GM19239 (cell line): ENCODE data around the gene PLEKHJ1.

Source experiments
- DNase-seq: peaks from one replicate; pipeline ENCODE4 v3.0.0; 2011; ENCODE audit warnings: low spot score; ENCODE audit not compliant: insufficient read length
- FAIRE-seq: peaks from 2 replicates; lab custom pipeline; 2011; peaks lifted over from hg19 to GRCh38; lab: Jason Lieb, UNC

Gene PLEKHJ1

DNA sequence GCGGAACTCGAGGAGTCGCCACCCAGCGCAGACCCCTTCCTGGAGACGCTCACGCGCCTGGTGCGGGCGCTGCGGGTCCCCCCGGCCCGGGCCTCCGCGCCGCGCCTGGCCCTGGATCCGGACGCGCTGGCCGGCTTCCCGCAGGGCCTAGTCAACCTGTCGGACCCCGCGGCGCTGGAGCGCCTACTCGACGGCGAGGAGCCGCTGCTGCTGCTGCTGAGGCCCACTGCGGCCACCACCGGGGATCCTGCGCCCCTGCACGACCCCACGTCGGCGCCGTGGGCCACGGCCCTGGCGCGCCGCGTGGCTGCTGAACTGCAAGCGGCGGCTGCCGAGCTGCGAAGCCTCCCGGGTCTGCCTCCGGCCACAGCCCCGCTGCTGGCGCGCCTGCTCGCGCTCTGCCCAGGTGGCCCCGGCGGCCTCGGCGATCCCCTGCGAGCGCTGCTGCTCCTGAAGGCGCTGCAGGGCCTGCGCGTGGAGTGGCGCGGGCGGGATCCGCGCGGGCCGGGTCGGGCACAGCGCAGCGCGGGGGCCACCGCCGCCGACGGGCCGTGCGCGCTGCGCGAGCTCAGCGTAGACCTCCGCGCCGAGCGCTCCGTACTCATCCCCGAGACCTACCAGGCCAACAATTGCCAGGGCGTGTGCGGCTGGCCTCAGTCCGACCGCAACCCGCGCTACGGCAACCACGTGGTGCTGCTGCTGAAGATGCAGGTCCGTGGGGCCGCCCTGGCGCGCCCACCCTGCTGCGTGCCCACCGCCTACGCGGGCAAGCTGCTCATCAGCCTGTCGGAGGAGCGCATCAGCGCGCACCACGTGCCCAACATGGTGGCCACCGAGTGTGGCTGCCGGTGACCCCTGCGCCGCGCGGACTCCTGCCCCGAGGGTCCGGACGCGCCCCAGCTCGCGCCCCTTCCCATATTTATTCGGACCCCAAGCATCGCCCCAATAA lies 15.3 kb upstream of the PLEKHJ1 start:
- FAIRE-seq (no peak), DNase-seq (no peak)

DNA sequence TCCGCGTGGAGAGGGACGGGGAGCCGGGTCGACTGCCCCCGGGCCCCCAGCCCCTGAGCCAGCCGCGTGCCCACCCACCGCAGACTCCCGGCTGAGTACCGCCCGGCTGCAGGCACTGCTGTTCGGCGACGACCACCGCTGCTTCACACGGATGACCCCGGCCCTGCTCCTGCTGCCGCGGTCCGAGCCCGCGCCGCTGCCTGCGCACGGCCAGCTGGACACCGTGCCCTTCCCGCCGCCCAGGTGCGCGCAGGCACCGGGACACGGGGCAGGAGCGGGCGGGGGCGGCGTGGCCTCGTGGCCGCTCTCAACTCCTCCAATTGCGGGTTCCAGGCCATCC lies 14.6 kb upstream of the PLEKHJ1 start:
- no peak for DNase-seq
- no peak for FAIRE-seq

DNA sequence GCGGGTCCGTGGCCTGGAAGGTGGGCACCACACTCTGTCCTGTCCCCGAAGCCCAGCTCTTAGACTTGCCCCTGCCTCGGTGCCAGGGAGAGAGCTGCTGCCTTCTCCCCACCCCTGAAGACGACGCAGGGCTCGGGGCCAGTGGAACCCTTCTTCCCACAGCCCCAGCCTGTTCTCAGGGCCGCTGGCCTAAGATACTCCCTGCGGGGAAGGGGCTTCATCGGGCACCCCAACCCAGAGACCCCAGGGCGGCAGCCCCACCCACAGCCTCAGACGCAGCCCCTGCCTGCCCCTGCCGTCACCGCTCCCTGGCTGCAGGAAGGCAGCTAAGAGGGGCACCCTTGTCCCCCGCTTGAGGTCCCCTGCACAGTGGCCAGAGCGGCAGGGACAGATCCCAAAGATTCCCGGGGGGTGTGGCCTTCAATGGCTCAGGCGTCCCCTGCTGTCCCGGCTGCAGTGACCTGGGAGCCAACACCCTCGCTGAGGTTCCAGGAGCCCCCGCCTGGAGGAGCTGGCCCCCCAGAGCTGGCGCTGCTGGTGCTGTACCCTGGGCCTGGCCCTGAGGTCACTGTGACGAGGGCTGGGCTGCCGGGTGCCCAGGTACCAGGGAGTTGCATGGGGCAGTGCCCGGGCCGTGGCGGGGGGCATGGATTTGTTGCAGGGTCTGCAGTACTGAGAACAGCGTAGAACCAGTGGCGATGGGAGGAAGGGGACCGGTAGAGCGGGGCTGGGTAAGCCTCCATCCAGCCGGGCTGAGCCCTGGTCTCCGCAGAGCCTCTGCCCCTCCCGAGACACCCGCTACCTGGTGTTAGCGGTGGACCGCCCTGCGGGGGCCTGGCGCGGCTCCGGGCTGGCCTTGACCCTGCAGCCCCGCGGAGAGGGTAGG lies 14.0 kb upstream of the PLEKHJ1 start:
- no peak for DNase-seq

DNA sequence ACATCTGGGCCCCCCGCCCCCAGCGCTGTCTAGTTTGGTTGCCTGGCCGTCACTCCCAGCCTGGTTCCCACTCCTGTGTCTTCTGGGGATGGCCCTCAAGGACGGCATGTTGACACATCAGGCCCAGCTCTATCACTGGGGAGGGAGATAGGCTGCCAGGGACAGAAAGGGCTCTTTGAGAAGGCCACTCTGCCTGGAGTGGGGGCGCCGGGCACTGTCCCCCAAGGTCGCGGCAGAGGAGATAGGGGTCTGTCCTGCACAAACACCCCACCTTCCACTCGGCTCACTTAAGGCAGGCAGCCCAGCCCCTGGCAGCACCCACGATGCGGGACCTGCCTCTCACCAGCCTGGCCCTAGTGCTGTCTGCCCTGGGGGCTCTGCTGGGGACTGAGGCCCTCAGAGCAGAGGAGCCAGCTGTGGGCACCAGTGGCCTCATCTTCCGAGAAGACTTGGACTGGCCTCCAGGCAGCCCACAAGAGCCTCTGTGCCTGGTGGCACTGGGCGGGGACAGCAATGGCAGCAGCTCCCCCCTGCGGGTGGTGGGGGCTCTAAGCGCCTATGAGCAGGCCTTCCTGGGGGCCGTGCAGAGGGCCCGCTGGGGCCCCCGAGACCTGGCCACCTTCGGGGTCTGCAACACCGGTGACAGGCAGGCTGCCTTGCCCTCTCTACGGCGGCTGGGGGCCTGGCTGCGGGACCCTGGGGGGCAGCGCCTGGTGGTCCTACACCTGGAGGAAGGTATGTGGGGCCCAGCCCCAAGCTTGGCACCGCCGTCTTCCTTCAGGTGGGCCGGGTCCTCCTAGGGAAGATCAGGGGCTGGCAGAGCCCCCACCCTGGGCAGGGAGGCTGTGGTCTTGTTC lies 13.1 kb upstream of the PLEKHJ1 start, which contains the start of gene AMH:
AMH (plus strand) TSS at position 314 of the 857 bp plus-strand sequence; CDS start at position 324, 10 bp downstream.
- FAIRE-seq (no peak), DNase-seq (no peak)

More for the DNA sequence above, 14.0 kb upstream of the PLEKHJ1 start:
- no peak for FAIRE-seq

DNA sequence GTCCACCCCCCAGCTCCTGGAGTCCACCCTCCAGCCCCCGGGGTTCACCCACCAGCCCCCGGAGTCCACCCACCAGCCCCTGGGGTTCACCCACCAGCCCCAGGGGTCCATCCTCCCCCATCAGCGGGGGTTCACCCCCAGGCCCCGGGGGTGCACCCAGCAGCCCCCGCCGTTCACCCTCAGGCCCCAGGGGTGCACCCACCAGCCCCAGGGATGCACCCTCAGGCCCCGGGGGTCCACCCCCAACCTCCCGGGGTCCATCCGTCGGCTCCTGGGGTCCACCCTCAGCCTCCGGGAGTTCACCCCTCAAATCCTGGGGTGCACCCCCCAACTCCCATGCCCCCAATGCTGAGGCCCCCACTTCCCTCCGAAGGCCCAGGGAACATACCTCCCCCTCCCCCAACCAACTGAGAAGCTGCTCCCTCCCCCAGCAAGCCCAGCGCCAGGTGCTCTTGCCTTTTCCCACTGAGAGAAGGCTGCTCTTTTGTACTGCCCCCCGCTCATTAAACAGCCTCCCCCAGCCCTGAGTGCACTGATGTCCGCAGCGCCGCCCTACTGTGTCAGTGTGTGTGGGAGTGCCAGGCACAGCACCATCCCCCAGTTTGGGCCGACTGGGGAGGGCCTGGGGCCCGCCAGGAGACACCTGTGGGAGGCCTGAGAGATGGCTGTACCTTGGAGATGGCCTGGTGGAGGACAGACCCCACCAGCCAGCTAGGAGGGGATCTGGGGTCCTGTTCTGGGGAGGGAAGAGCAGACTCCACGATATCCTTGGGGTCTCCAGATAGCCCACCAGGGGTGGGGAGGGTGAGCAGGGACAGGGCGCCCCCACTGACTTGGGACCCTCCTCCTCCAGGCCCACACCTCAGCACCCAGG lies 12.2 kb upstream of the PLEKHJ1 start:
- DNase-seq = no peak

DNA sequence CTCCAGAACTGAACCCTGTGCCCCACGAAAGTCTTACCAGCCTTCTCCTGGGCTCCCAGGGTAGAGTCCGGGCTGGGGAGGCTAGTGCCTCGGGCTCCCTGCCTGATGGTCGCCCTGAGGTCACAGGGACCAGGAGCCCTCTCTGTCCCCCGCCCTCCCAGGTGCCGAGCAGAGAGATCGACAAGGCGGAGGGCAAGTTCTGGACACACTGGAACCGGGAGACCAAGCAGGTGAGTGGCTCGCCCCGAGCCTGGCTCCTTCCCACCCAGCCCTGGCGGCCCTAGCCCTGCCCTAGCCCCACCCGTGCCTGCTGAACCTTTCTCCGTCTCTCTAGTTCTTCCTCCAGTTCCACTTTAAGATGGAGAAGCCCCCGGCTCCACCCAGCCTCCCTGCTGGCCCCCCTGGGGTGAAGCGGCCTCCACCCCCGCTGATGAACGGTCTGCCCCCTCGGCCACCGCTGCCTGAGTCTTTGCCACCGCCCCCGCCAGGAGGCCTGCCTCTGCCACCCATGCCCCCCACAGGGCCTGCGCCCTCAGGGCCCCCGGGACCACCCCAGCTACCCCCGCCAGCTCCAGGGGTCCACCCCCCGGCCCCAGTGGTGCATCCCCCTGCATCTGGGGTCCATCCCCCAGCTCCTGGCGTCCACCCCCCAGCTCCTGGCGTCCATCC lies 11.4 kb upstream of the PLEKHJ1 start:
- FAIRE-seq (no peak), DNase-seq (no peak)

More for the DNA sequence above, 12.2 kb upstream of the PLEKHJ1 start:
- no peak for FAIRE-seq

DNA sequence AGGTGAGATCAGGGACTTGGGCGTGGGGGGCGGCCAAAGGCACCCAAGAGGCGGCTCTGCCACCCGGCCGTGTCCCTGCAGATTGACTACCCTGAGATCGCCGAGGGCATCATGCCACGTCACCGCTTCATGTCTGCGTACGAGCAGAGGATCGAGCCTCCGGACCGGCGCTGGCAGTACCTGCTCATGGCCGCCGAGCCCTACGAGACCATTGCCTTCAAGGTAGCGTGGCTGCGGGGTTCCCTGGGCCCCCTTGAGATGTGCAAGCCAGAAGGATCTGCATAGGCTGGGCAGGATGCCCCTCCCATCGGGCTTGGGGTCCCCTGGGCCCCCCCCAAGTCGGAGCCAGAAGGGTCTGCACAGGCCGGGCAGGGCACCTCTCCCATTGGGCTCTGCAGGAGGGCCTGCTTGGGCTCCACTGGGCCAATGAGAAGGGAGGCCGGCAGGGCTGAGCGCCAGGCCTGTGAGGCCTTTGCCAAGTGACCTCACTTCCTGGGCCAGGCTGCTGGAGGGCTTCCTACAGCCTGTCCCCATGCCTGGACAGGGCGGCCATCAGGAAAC lies 10.8 kb upstream of the PLEKHJ1 start:
- no peak for DNase-seq
- FAIRE-seq = no peak

DNA sequence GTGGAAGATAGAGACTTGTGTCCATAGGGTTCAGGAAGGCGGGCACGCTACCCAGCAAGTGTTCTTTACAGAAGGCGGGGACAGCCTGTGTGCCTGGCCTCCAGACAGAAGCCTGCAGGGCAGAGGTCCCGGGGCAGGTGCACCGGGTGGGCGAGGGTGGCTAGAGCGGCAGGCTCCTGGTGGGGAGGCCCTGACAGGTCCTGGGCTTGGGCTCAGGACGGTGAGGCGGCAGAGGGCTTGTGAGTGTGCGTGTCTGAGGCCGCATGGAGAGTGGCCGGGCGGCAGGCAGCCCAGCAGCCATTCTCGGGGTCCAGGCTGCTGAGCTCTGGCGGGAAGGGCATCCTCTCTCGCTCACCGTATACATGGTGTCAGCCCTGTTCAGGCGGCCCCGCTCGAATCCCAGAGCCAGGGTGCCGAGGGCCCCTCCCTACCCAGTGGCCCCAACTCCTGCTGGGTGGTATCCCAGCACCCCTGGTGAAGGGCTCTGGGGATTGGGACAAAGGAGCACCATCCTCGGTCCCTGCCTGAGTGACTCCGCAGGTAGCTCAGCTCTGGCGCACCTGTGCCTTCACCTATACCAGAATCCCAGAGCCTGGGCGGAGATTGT lies 10.0 kb upstream of the PLEKHJ1 start:
- no peak for DNase-seq
- FAIRE-seq = no peak

DNA sequence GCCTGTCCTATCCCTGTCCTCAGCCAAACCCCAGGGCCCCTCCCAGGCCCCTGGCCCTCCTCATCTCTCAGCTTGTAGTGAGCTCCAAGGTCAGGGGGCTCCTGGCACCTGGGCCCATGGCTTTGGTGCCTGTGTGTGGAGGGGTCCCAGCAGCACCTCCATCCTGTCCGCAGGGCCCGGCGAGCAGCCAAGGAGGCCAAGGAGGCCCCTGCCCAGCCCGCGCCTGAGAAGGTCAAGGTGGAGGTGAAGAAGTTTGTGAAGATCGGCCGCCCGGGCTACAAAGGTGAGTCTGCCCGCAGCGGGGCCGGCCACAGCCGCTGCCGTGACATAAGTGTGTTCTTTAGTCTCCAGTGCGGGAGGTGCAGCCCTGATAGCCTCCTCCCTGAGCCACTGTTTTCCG lies 9.1 kb upstream of the PLEKHJ1 start:
- DNase-seq (no peak), FAIRE-seq (no peak)

DNA sequence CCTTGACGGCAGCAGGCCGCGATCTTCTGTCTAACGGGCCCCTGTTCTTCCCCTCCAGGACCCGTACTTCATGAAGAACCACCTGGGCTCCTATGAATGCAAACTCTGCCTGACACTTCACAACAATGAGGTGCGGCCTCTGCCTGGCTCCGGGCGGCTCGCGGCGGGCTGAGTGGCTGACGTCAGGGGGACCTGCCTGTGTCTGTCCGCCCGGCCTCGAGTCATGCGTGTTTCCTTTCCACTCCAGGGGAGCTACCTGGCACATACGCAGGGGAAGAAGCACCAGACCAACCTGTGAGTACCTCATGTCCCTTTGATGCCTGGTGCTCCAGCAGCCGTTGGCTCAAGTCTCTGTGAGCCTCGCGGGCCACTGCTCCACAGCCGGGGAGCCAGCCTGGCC lies 8.4 kb upstream of the PLEKHJ1 start:
- no peak for FAIRE-seq
- DNase-seq = no peak

DNA sequence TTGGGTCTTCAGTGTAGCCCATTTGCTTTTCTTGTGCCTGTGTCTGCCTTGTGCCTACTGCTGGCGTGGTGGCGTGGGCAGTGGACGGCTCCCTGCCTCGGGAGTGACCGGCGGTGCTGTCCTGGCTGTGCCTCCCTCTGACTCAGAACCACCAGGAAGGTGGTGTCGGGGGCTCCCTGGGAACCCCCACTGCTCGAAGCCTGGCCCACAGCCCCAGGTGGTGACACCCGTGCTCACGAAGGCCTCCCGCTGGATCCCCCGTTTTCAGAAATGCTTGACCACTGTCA lies 7.9 kb upstream of the PLEKHJ1 start:
- DNase-seq = no peak
- no peak for FAIRE-seq

DNA sequence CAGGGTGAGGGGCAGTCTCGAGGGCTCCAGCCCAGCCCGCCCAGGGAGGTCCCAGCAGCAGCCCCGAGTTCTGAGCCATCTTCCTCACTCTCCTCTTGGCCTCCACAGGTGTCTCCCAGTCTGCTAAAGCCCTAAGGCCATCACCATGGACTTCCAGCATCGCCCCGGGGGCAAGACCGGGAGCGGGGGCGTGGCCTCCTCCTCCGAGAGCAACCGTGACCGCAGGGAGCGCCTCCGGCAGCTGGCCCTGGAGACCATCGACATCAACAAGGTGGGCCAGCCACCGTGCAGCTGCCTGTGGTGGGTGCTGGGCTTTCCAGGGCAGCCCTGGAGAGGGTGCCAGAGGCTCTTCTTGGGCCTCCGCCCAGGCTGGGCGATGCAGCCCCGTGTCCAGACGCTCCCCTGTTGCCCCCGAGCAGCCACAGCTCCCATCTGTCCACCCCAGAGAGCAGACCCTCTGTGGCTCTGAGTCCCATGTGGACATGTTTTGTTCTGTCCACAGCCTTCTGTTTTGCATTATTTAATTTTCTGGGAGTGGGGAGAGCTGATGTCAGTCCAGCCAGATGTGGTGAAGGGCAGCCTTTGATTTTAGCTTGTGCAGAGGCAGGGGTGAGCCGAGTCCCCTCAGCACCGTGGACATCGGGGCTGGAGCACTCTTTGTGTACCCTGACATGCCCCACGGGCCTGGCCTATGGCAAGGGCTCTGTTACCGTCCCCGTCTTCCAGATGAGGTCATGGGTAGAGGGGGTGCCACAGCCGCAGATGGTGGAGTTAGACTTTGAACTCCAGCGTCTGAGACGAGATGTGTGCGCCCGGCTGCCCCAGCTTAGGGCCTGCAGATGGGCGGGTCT lies 7.4 kb upstream of the PLEKHJ1 start:
- FAIRE-seq = no peak
- no peak for DNase-seq

DNA sequence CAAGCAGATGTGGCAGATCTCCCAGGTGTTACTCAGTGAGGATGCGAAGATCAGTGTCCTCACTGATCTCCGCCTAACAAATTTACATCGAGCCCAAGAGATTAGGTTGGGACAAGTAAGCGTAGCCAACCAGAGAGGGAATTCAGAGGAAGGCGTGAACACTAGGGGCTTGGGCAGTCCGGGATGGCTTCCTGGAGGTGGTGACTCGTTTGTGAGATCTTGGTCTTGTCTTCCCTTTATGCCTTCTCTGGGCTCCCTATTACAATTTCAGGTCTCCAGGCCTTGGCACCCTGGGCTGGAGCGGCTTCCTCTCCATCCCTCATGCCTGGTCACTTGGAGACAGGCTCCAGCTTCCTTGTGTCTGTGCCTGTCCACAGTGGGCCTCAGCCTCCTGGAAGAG lies 6.7 kb upstream of the PLEKHJ1 start:
- FAIRE-seq = no peak
- no peak for DNase-seq

DNA sequence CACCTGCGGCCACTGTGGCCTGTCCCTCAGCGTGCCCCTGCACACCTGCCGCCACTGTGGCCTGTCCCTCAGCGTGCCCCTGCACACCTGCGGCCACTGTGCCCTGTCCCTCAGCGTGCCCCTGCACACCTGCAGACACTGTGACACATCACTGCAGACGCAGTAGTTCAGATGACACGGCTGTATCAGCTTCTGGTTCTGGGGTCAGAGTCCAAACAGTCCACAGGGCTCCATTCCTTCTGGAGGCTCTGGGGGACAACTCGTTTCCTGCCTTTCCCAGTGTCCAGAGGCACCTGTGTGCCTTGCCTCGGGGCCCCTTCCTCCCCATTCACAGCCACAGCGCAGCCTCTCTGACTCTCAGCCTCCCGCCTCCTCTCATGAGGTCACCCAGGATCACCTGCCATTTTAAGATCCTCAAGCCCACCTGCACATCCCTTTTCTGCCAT lies 6.0 kb upstream of the PLEKHJ1 start:
- no peak for FAIRE-seq

DNA sequence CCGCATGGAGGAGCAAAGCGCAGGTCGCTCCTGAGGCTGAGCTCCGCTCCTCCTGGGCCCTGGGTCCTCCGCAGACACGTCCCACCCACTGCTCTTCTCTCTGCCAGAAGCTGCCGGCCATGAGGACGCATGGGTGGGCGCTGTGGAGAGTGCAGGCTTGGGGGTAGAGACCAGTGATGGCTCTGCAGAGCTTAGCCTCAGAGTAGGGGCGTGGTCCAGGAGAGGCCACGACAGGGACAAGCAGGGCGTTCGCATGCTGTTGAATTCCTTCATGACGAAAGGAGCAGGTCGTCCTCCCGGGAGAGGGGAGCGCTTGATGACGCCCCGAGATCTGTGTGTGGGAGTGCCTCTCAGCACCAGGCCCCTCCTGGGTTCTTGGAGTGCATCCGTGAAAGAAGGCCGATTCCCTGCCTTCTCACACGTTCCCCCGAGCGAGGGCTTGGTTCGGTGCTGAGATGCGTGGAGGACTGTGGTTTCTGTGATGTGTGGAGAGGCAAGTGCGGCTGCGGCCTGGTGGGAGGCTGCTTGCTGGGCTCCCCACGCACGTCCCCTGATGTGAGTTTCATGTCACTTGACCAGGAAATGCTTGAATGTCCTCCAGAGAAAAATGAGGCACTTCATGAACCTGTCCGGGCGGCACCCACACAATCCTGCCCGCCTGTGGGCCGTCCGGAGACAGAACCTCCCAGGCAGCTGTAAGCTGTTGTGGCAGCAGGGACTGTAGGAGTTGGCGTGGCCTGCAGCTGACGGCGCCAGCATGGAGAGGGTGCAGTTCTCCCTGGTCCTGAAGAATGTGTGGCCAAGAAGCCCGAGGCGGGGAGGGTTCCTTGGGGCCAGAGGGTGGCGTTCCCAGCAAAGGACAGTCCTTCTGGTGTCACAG lies 5.0 kb upstream of the PLEKHJ1 start:
- DNase-seq (no peak), FAIRE-seq (no peak)

More for the DNA sequence above, 6.0 kb upstream of the PLEKHJ1 start:
- DNase-seq = no peak
